Pons (tissue), 1 donor: ENCODE results near the gene PLEKHD1.
A peak's percentile ranks its signal among the peaks of the same experiment; 100 is the strongest.
"Not testable (repeated sequence)": the region's sequence is repeated elsewhere in the genome, so short reads cannot be mapped to it uniquely, and the experiment has no call there.

Source experiments
- DNase-seq: peaks from one replicate; pipeline ENCODE4 v3.0.0-alpha.2; 2016; ENCODE audit warnings: low spot score

Gene PLEKHD1

DNA sequence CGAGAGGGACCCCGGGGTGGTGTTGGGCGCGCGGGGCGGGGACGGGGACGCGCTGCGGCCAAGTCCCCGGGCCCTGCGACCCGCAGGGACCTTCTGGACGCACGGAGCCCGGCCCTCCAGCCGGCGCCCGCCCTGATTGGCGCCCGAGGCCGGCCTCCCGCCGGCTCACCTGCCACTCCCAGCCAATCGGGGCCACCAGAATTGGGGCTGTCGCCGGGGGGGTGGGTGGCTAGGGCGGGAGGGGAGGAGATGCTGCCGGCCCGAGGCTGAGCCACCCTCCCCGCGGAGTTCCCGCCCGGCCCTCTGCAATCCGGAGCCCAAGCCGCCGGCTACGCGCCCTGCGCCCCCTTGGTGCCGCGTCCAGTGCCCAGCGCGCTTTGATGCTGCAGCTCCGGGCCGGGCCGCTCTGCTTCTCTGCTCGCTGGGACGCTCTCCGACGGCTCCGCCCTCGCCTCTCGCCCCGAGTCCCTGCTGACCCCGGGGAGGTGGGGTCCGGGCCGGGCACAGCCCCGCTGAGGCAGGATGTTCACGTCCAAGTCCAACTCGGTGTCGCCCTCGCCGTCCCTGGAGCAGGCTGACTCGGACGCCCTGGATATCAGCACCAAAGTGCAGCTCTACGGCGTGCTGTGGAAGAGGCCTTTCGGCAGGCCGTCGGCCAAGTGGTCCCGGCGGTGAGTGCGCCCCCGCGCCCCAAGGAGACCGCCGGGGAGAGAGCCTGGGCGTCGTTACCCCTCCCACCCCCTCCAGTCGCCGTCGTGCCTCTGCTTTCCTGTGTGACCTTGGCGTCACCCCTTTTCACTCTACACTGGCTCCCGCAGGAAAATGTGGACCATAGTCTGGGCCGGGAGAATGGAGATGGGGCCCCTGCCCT, at the start of gene PLEKHD1:
TSS of gene PLEKHD1 (plus strand) at position 285 of the 871 bp plus-strand sequence. CDS start at position 523, 238 bp downstream.
- no peak for DNase-seq

- DNase-seq = no peak
Observed at GRCh38 chr14:69439521-69440270, 44.8 kb upstream of the PLEKHD1 start.

- DNase-seq = no peak
Observed at GRCh38 chr14:69441948-69442347, 42.6 kb upstream of the PLEKHD1 start.

DNA sequence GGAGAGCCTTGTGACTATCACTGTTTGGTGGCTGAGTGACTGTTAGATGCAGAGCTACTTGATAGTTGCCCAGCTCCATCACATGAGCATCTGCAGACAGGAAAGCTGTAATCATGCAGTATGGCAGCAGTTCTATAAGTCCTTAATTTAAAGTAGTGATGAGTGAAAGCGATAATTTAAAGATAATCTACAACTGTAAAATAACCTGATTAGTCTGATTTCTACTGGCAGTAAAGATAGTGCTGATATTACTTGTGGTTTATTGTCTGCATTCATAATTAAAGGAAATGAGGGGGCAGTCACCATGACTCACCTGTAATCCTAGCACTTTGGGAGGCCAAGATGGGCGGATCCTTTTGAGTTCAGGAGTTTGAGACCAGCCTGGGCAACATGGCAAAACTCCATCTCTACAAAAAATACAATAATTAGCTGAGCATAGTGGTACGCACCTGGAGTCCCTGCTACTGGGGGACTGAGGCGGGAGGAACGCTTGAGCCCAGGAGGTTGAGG, 41.2 kb upstream of the PLEKHD1 start:
- DNase-seq = no peak

DNA sequence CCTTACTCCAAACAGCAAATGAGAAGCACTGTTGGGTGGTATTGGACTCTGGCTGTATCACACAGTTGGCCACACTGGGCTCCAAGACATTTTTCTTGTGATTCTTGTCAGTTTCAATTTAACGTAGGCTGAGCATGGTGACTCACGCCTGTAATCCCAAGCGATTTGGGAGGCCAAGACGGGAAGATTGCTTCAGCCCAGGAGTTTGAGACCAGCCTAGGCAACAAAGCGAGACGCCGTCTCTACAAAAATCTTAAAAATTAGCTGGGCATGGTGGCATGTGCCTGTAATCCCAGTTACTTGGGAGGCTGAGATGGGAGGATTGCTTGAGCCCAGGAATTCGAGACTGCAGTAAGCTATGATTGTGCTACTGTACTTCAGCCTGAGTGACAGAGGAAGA, 35.3 kb upstream of the PLEKHD1 start:
- DNase-seq = no peak

DNA sequence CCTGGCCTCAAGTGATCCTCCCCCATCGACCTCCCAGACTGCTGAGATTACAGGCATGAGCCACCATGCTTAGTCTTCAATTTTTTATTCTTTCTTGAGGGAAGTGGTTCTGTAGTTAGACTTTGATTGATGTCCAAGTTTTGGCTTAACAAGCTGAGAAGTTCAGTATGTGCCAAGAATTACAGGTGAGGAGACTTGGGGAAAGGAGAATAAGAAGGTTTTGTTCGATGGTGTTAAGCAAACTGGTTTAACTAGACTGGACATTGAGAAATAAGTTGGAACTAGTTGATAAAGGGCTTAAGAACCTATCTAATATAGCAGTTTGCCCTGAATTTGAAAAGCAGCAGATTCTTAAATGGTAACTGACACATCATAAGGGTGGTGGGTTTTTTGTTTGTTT, 32.6 kb upstream of the PLEKHD1 start:
- DNase-seq = no peak

DNA sequence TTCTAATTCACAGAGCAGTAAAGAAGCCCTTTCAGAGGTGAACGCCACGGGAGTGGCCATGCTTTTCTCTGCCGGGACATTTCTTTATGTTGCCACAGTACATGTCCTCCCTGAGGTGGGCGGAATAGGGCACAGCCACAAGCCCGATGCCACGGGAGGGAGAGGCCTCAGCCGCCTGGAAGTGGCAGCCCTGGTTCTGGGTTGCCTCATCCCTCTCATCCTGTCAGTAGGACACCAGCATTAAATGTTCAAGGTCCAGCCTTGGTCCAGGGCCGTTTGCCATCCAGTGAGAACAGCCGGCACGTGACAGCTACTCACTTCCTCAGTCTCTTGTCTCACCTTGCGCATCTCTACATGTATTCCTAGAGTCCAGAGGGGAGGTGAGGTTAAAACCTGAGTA, 26.2 kb upstream of the PLEKHD1 start:
- DNase-seq = no peak

- DNase-seq = no peak
Observed at GRCh38 chr14:69459122-69459521, 25.4 kb upstream of the PLEKHD1 start.

DNA sequence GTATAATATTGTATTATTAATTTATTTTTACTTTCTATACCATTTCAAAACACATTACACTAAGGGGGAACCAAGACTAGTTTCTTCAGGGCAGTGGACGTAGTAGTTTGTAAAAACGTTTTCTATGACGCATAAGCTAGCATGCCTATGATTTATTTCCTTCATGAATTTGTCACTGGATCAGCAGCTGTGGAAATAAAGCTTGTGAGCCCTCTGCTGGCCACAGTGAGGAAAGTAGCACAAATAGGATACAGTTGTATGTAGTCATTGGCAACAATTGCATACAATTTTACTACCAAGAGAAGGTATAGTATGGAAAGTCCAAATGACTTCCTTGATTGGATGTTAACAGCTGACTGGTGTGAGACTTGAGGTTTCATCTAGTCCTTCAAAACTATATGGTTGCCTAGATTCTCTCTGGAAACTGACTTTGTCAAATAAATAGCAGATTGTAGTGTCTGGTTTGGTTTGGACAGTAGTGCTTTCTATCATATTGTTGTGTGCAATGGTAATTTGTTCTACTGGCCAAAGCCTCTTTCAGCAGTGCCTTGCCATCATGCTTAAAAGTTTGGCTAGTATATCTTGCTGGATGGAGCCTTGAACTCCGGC, 24.3 kb upstream of the PLEKHD1 start:
- peak; percentile 75 for DNase-seq

DNA sequence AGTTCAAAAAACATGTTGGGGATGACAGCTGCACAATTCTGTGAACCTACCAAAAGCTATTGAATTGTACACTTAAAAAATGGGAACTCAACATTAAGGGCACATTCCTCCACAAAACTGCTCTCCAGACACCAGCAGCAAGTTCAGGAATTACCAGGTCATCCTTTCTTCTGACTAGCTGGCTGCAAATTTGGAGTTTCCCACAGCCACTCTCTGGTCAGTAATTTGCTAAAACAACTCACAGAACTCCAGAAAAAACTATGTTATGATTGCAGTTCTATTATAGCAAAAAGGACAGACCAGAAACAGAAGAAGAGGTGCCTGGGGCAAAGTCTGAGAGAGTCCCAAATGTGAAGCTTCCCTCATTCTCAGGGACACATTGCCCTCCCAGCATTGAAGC, 20.1 kb upstream of the PLEKHD1 start:
- DNase-seq = no peak

DNA sequence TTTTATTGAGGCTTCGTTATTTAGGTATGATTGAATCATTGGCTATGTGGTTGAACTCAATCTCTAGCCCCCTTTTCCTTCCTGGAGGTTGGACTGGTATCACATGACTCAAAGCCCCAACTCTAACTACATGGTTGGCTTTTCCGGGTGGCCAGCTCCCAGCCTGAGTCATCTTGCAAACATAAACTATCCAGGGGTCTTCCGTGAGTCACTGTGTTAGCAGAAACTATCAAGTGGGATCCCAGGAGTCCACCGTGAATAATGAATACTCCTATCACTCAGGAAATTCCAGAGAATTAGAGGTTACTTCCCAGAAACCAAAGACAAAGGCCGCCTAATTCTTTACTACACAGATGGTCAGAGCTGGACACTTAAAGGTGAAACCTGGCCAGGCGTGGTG, 19.7 kb upstream of the PLEKHD1 start:
- DNase-seq = no peak

GRCh38 chr14:69468949-69469348, 15.6 kb upstream of the PLEKHD1 start:
- no peak for DNase-seq

- DNase-seq = no peak
Observed at GRCh38 chr14:69471436-69471835, 13.1 kb upstream of the PLEKHD1 start.

DNA sequence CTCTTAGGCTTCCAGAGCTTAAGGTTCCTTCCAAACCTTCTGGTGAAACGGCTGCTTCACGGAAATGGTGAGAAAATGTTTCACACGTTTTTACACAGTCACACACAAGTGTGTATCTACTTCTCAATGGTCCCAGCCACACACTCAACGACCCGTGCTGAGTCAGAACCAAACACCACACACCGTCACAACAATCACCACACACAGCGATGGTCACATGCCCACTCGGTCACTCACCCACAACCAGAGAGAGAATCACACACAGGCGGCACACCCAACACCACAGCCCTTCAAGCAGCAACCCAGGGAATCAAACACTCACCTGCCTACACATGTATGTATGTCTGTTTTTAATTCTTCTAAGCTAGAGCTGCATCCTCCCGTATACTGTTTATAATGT, 12.6 kb upstream of the PLEKHD1 start:
- DNase-seq = no peak

DNA sequence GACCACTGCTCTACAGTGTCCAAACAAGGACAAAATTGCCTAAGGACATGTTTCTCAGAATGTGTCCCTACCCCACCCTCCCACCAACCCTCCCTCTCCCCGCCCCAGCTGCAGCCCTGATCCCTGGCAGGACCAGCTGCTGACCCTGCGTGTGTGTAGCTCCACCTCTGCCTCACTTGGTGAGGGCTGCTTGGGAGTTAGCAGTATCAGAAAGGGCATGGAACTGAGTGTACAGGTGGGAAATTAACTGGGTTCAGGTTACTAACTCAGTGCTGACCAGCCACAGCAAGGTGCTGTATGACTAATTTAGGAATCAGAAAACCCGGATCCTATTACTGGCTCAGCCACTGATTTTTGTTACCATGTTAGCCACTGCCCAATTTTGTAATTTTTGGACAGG, 11.3 kb upstream of the PLEKHD1 start:
- no peak for DNase-seq

GRCh38 chr14:69473946-69474345, 10.6 kb upstream of the PLEKHD1 start:
- DNase-seq = no peak

DNA sequence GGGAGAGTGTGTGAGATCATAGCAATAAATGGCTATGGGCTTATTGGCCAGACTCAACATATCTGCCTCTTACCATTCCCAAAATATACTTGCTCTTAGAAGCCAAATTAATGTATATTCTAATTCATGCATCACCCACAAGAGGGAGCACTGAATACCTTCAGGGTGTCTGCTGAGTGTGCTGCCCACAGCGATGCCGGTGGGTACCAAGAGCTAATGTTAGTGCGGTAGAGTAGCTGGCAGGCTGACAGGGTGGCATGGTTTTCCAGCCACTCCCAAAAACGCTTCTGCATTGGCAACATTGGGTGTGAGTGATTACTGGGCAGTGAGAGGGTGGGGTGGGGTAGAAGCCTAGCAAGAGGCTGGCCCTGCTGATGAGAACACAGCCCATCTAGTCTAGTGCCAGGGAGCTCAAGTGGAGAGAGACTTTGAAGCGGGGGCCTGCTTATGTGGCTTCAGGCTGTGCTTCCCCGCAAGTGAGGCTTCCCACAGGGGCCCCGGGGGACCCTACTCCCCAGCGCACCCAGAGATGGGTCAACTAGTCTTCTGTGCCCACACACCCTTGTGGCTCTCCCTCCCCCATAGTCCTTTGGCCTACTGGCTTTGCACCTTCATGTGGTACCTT, 9.2 kb upstream of the PLEKHD1 start:
- no peak for DNase-seq

DNA sequence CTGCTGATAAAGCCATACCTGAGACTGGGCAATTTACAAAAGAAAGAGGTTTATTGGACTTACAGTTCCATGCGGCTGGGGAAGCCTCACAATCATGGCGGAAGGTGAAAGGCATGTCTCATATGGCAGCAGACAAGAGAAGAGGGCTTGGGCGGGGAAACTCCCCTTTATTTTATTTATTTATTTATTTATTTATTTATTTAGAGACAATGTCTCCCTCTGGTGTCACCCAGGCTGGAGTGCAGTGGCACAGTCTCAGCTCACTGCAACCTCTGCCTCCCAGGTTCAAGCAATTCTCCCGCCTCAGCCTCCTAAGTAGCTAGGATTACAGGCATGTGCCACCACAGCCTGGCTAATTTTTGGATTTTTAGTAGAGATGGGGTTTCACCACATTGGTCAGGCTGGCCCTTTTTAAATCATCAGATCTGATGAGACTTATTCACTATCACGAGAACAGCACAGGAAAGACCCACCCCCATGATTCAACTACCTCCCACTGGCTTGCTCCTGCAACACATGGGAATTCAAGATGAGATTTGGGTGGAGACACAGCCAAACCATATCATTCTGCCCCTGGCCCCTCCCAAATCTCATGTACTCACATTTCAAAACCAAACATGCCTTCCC, 7.6 kb upstream of the PLEKHD1 start:
- not testable (repeated sequence) for DNase-seq

- DNase-seq = not testable (repeated sequence)
Observed at GRCh38 chr14:69478055-69478454, 6.5 kb upstream of the PLEKHD1 start.

- no peak for DNase-seq
Observed at GRCh38 chr14:69479696-69480095, 4.8 kb upstream of the PLEKHD1 start.

DNA sequence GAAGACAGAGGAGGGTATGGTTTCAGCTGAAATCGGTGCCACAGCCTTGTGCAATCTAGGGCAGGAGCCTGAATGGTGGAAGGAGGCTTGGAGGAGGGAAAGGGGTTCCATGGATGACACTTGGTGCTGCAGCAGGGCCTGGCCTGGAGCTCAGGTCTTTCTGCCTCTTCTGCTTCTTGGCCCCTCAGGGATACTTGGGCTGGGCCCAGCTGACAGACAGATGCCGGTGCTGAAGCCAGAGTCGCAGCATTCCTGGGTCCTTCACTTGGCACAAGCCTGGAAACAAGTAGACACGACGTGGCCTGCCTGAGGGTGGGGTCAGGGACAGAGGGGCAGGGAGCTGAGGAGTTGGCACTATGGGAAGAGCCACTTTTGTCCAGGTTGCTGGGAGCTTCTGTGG, 4.4 kb upstream of the PLEKHD1 start:
- no peak for DNase-seq
